NK-92 treated with Interleukin-12 subunit alpha and Interleukin-12 subunit beta, amount 100 ng/mL, for 24 hours (cell line): ENCODE measurements around the gene TGIF1.

Experiments used
- DNase-seq: peaks from one replicate; lab custom pipeline; 2025; lab: John Stamatoyannopoulos, UW

The TGIF1 gene

DNA sequence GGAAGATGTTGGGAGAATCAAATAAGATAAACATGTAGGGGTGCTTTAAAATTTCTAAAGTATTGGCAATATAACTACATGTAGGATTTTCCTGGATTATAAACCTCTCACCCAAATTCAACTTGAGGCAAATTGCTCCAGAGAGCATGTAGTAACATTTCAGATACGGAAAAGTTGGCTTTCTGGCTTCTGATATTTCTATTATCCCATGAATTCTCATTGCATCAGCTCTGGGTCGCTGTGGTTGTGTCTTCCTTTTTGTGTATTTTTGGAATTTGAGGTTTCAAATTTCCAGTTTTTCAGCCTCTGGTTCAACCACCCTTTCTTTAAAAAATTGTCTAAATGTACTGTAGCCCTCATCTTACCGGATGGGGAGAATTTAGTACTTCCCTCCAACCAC lies 32.3 kb downstream of the TGIF1 start:
- DNase-seq: no peak

DNA sequence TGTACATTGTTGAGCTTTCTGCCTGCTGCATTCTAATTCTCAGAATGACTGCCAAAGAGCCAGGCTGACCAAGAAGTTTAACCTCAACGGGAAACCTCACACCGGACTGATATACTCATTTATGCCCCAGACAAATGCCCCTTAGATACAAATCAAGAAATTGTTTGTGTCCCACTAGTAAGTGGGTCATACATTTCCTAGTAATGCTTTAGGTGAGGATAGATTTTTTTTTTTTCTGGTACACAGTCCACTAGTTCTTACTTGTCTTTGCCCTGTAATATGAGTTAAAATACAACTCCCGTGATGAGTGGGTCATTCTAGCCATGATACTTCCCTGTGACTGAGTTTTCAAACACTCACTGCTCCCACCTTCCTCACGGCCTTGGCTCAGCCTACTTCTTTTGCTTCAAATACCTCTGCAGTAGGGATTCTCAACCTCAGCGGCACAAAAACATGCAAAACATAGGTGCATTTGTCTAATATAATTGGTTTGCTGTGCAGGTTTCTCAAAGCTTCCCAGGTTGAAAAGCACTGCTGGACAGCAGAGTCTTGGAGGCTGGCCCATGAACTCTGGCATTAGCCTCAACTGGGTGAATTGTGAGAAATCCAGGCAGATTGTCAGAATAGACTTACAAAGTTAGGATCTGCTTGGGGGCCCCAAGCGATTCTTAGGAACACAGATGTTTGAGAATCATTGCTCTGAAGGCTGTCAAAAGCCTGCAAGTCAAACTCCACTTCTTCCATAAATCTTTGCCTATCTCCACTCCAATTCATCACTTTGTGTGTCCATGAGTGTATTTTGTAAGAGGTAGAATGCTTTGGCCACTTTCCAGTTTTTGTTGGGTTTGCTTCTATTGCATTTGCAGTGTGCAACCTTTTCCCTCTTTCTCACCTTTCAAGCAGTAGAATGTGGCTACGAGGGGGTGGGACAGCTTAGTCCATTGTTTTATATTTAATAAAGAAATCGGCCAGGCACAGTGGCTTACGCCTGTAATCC lies 35.5 kb downstream of the TGIF1 start:
- DNase-seq: no peak

- no peak for DNase-seq
Observed at GRCh38 chr18:3486512-3486911, 36.5 kb downstream of the TGIF1 start.

DNA sequence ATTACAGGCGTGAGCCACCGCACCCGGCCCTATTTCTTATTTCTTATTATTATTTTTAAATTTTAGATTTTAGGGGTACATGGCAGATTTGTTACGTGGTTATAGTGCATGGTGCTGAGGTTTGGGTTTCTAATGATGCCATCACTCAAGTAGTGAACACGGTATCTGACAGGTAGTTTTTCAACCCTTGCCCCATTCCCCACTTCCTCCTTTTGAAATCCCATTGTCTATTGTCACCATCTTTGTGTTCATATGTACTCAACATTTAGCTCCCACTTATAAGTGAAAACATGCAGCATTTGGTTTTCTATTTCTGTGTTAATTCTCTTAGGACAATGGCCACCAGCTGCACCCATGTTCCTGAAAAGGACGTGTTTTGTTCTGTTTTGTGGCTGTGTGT lies 39.5 kb downstream of the TGIF1 start:
- DNase-seq: no peak

DNA sequence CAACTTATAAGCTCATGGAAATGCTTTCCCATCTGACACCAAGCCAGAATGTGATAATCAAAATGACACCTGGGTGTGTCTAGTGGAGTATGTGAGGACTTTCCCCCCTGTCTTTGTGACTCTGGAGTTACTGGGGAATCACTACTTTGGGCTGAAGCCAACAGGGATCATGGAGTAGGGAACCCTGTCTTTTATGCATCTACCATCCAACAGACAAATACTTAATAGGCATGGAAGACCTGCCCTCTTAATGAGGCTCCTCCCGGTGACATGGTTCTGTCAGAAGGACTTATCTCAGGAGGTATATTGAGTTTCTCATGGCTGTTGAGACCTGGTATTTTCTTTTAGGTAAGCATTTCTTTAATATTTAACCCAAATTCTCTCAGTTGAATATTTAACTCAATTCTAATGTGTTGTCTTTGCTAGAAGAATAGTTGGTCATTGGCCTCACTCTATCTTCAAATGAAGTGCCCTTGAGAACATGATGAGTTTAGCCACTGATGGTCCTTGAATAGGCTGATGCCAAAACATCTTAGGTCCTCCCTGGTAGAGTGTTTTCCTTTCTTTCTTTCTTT lies 42.1 kb downstream of the TGIF1 start:
- no peak for DNase-seq

DNA sequence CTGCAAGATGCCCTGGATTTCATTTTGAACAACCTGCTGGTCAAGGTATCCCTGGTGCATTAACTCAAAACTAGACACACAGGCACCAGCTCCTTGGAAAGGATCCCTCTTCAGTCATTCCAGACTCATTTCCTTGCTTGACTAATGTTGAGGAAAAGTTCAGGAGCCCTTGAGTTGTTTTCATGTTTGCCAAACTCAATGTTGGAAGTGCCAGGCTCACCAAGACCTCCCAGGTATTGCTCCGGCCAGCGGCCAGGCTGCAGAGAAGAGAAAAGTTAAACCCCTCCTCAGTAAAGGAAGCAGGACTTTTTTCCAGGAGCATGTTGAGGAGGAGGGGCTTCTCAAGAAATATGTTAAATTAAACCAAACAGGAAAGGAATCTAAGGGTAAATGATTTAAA lies 42.7 kb downstream of the TGIF1 start:
- DNase-seq: no peak

- no peak for DNase-seq
Observed at GRCh38 chr18:3493501-3494244, 43.7 kb downstream of the TGIF1 start.

DNA sequence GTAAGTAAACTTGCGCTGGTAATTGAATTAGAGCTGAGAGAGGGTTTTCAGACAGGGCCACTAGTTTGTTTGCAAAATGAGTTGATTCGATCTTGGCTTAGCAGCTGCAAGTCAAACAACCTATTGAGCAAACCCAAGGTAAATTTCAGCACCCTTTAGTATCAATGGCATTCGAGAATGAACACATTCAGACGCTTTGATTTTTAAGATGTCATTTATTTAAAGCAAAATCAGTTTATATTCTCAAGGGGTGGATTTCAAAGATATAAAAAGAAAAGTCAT lies 44.2 kb downstream of the TGIF1 start:
- no peak for DNase-seq

DNA sequence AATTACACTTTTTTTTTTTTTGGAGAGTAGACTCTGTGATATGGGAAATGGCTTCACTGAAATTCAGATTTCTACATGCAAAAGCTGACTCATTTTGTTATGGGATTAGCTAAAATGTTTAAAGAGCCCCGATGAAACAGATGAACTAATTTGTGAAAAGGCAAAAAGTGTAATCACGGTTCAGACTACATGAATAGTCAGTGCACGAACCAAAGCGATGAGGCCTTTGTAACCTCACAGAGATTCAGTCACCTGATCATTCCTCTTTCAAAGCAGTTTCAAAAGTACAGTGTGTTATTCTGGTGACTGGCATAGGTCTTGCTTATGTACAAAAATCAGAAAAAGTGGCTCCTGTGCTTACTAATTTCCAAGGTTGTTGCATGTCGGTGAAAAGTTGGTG lies 44.6 kb downstream of the TGIF1 start:
- DNase-seq: no peak

DNA sequence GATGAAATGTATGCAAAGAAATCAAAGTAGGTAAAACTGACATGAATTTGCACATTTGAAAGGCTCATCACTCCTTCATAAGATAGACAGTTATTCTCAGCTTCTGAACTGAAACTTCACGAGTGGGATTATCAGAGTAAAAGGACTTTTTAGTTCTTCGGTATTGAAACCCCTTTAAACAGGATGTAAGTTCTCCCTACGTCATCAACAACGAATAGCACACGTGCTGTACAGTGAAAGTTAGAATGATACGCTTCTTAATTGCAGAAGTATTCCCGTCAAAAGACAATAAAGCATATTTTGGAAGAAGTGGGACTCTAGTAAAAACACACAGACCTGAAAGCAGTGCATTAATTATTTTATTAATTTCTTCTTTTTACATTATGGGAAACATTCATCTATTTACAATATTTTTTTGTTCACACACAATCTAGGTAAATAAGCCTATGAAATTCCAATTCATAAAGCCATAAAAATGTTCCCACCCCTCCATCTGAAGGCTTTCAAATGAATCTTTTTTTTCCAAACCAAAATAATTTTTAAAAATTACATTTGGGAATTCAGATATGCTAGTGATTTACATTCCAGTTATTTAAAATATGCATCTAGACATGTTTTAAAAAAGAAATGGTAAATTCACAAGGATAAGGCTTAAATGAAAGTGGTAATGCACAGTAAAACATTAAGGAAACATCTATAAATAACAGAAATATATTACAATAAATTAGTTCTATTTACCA lies 45.9 kb downstream of the TGIF1 start:
- no peak for DNase-seq

- no peak for DNase-seq
Observed at GRCh38 chr18:3498698-3499471, 48.9 kb downstream of the TGIF1 start.

DNA sequence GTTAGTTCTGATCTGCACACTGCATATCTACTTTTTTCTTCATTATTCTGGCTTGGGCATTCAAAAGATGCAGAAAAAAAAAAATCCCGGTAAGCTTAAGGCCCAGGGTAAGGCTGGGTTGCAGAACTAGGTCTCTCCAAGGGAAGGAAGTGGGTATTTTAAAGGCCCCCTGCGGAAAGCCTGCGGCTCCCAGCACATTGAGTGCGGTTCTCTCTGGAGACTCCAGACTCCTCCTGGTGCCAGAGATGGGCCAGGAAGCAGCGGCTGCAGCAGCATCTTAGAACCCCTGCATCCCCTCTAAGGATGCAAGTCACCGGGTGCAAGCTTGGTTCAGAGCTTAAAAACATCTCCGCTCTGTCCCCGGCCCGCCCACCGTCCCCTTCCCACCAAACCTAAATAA lies 49.5 kb downstream of the TGIF1 start:
- DNase-seq: no peak

DNA sequence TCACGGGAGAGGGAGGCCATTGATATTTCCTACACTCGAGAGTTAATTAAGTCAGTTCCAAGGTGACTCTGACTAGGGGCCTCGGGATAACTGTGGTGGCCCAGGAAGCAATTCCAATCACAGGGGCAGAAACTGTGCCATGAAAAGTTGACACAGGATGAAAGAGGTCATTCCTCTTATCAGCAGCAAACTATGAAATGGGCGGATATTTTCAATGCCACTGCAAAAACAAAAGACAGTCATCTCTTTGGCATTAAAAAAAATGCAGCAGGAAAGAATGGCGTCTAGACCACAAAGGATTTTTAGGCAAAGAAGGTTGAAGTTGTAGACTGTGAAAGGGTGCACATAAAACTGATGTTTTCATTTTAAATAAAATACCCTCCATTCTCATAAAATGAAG lies 50.0 kb downstream of the TGIF1 start:
- no peak for DNase-seq

GRCh38 chr18:3502650-3503049 lies 52.7 kb downstream of the TGIF1 start:
- no peak for DNase-seq

DNA sequence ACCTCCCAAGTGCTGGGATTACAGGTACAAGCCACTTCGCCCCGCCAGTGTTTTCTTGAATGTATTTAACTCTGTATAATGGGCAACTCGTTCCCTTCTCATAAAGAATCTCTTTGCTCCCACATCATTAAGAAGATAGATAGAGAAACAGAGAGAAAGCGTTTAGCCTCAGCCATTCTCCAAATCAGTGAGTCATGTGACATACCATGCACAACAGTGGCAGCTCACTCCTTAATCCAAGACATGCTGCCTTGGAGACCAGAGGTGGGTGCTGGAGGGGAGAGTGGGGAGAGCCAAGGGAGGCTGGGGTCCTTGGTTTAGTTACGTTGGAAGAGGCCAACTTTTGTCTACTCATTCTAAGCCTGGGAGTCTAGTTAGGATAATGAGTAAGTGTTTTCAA lies 54.7 kb downstream of the TGIF1 start:
- no peak for DNase-seq

DNA sequence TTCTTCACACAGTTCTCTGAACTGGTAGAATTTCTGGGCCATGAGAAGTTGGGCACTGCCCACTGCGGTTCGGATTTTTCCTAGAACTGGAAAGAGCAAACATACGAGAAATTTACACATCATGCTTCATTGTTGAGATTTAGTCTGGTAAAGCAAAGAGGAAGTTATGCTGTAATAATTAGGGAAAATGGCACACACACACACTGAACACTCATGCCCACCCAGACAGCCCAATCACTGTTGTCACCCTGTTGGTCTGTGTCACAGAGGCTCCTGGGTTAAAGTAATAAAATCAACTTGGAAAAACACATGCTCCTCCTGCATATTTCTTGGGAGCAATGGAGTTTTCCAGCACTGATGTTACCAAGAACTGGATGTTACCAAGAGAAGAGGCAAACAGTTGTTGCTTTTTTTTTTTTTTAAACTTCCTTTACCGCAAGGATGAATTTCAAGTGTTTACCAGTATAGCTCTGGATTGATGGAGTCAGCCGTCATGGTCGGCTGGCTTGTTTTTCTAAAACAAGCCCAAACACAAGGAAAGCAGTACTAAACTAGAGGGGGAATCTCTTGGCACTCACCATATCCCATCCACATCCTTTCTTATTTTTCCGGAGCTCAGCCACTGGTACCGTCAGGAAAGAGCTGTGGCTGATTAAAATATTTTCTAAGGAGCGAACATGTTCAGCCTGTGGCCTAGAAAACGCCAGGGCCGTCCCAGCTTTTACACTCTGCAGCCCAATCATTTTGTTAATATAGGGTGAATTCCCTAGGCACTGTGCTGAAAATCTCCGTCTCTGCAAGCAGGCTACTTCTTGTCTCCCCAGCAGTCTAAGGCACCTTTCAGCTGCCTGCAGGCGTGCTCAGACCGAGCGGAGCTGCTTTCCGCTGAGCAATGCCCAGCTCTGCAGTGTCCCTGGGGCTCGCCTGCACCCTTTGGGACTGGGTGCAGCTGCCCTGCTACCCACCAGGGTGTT lies 58.9 kb downstream of the TGIF1 start:
- no peak for DNase-seq
